Retinal pigment epithelial cell (primary cell): ENCODE data around the gene CADM1.

Experiments used
- DNase-seq: peaks from one replicate; pipeline ENCODE4 v3.0.0-alpha.2; 2010; ENCODE audit warnings: low read depth
- H3K4me3 ChIP-seq: 2 replicates; pipeline ENCODE4 v1.5.1; 2011; ENCODE audit warnings: mild to moderate bottlenecking, low read length, control low read depth, moderate library complexity
- CTCF ChIP-seq: conservative IDR thresholded peaks from 2 replicates; pipeline ENCODE4 v1.5.1; 2011; ENCODE audit warnings: low read depth, low read length, control low read depth, inconsistent platforms

The CADM1 gene

GRCh38 chr11:115316696-115317095, 187.5 kb downstream of the CADM1 start:
- DNase-seq: no peak
- H3K4me3 ChIP-seq: no peak overlapping the region
- no peak for TF ChIP-seq CTCF

GRCh38 chr11:115314330-115314920, 189.8 kb downstream of the CADM1 start:
- DNase-seq: no peak
- TF ChIP-seq CTCF: no peak
- H3K4me3 ChIP-seq: no peak overlapping the region

GRCh38 chr11:115313224-115313838, 190.9 kb downstream of the CADM1 start:
- no peak overlapping the region for H3K4me3 ChIP-seq
- DNase-seq: no peak
- TF ChIP-seq CTCF: no peak

GRCh38 chr11:115311949-115312348, 192.3 kb downstream of the CADM1 start:
- DNase-seq: no peak
- no peak overlapping the region for H3K4me3 ChIP-seq
- no peak for TF ChIP-seq CTCF

- DNase-seq: no peak
- TF ChIP-seq CTCF: no peak
- H3K4me3 ChIP-seq: no peak overlapping the region
These were observed 197.5 kb downstream of the CADM1 start for GRCh38 chr11:115306689-115307088.

- TF ChIP-seq CTCF: no peak
- no peak for DNase-seq
- H3K4me3 ChIP-seq: no peak overlapping the region
These were observed 199.3 kb downstream of the CADM1 start for GRCh38 chr11:115304774-115305472.
